ENCODE results near the gene TIE1.

The TIE1 gene

GRCh38 chr1:43274125-43274803, 26.5 kb upstream of the TIE1 start:
- DNase-seq = no peak

DNA sequence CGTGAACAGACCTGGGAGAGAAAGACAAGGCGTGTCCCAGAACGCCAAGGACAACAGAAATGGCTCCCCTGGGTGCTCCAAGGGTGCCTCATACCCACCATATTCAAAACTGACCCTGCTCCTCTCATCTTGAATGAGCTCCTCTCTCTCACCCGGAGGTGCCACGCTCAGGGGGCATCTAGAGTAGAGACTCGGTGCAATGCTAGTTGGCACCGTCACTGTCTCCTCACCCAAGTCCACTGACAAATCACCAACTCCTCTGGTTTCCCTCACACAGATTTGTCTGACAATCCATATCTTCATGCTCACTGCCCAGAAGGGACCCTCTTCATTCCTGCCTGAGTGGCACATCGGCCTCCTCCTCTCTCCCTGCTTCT, 26.0 kb upstream of the TIE1 start:
- no peak for DNase-seq

GRCh38 chr1:43275826-43276620, 24.8 kb upstream of the TIE1 start:
- no peak for DNase-seq

DNA sequence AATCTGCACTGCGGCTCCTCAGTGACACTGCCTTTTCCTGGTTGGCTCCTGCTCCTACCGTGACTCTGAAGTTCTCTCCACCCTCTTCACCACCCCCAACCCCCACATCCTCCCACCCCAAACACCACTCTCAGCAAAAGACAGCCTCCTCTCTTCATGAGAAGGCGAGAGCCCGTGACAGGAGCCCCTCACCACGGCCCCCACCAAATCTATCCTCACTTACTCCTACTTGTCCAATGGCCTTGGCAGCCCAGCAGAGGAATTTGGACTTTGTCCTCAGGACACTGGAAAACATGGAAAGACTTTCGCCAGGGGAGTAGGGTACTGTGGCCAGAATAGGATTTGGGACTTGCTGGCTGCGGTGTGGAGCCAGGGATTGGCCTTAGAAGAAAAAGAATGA, 24.1 kb upstream of the TIE1 start:
- DNase-seq = no peak

GRCh38 chr1:43277116-43277876, 23.5 kb upstream of the TIE1 start:
- DNase-seq = no peak

GRCh38 chr1:43279161-43279560, 21.6 kb upstream of the TIE1 start:
- no peak for DNase-seq

- DNase-seq = no peak
Measured at GRCh38 chr1:43279666-43280065, 21.1 kb upstream of the TIE1 start.

GRCh38 chr1:43280692-43281091, 20.1 kb upstream of the TIE1 start:
- no peak for DNase-seq

GRCh38 chr1:43282220-43283195, 18.3 kb upstream of the TIE1 start:
- no peak for DNase-seq

DNA sequence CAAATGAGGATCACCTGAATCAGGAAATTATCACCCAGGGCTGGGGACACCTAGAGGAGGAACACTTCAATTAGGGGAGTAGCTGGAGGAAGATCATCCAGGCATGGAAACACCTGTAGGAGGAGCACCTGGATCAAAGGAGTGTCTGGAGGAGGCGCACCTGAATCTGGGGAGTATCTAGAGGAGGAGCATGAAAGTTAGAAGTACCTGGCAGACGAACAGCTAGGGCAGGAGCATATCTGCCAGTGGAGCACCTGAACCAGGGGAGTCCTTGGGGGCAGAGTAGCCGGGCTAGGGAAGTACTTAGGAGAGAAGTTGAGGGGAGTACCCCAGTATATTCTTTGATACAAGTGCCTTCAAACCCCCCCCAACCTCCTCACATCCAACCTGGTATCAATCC, 16.7 kb upstream of the TIE1 start:
- no peak for DNase-seq

DNA sequence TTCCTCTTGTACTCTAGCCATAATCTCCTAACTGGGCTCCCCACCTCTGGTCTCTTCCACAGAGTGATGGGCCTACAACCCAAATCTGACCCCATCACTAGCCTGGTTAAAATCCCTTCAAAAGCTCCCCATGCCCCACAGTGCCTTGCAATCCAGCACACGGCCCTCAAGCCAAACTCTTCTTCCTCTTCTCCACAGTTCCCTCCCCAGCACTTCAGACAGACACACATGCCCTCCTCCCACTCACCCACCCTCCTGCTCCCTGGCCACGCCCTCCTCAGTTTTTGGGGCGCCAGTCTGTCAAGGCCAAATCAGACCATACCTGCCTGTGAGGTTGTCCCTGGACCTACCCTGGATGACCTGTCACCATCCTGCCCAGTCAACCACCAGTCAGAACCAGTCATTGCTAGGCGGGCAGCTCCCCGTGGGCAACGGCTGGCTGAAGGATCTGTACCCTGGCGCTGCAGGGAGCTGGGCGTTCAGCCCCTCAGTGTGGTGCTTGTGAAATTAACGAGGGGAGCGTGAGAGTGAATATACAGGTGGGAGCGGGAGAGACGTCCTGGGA, 16.2 kb upstream of the TIE1 start:
- DNase-seq = no peak

DNA sequence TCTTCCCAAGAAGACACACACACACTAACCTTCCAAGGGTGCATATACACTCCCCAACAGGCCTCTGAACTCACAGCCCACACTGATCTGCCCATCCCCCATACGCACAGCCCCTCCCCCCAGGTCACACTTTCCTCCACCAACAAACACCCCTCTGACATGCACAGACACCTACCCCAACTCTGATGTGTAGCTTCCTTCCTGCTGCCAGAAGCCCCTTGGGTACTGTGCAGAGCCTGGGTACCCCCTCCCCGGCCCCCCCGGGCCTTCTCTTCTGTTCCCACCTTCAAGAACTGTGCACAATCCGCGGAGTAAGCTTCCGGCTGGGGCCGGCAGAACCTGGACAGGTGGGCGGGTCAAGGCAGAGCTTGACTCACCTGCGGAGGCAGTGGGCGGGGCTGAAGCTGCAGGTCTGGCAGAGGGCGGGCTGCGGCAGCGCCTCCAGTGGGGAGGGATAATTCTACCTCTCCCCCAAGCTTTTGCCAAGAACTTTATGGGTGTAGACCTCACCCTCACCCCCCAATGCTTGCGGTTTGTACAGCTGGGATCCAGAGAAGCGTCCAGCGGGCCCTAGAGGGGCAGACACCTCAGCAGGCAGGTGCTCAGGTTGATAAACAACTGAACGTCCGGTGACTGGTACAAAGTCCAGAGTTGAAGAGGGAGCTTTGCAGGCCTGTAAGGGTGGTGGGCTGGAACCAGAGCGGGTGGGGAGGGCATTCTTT, 15.4 kb upstream of the TIE1 start, which contains the start of gene C1orf210:
C1orf210 (minus strand) TSS at position 313 of the 722 bp plus-strand sequence. CDS start 2,311 bp downstream, outside the sequence.
- no peak for DNase-seq

- no peak for DNase-seq
Measured at GRCh38 chr1:43286115-43286514, 14.7 kb upstream of the TIE1 start.

DNA sequence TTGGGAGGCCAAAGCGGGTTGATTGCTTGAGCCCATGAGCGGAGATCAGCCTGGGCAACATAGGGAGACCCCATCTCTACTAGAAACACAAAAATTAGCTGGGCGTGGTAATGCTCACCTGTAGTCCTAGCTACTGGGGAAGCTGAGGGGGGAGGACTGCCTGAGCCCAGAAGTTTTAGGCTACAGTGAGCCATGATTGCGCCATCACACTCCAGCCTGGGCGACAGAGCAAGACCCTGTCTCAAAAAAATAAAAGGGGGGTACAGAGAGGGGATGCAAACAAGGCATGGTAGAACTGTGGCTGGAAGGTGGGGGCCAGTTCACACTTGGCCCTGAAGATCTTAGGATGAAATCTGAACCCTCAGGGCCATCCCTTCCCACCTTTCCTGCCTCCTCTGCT, 14.2 kb upstream of the TIE1 start:
- DNase-seq = no peak

DNA sequence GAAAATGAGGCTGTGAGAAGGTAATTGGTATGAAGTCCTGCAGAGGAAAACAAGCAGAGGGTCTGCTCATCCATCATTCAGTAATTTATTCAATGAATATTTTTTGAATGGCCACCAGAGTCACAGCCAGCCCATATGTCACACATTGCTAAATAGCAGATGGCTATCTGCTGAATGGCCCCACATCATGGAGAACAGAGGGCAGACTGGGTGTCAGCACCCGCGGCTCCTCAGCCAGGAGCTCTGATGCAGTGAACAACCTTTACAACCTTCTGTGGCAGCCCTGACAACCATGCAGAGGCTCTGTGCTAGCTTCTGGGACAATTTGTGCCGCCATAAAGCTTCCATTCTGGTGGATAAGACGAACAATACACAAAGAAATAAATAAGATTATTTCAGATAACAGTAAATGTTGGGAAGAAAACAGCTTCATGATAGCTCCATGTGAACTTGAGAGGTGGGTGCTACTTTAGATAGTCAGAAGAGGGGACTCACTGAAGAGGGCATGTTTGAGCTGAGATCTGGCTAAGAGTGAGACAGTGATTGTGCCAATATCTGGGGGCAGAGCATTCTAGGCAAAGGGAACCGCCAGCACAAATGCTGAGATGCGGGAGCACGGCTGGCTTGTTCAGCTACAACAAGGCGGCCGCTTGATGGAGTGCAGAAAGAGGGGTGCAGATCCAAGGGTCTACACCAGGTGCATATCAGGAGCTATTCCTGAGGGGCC, 12.6 kb upstream of the TIE1 start:
- no peak for DNase-seq

- no peak for DNase-seq
Measured at GRCh38 chr1:43288785-43289706, 11.7 kb upstream of the TIE1 start.

DNA sequence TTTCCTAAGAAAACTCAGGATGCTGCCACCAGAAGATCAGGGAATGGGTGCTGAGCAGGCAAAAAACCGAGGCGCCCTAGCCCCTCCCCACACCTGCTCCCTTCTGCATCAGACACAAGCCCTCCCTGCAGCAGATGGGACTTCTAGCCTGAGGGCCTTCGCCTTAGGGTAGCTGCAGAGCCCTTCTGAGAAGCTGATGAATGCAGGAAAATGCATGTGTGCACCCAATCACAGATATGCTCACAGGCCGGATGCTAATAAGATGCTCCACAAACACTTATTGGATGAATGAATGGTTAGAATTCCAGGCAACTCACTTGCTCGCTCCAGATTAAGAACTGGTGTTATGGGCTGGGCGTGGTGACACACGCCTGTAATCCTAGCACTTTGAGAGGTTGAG, 8.6 kb upstream of the TIE1 start:
- no peak for DNase-seq

GRCh38 chr1:43292679-43293078, 8.1 kb upstream of the TIE1 start:
- no peak for DNase-seq

DNA sequence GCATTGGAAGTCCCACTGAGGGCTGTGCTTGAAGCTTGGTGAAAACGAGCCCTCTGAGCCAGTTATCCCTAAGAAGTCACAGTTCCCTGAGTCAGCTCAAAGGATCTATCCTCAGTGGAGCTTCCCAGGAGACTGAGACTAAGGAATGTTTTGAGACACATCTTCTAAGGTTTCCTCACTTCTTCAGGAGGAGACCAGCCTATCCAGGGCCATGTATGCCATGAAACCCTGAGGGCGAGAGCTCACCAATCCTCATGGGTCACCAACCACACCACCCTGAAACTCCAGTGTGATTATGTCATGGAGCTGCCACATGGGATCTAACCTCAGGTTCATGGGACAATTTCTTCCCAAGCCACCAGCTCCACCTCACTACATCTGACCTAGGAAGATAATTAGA, 7.6 kb upstream of the TIE1 start:
- no peak for DNase-seq

Measured in NCI-H1436 treated with DMSO at 0.1 percent for 48 hours (cell line).